Caki2 (cell line): Measurements from ENCODE around the gene DYNLT4. TPM values are rescaled to one million over a fixed set of nuclear protein-coding genes. Genes with fewer than 3 reads are reported as not detected.
"Not testable (repeated sequence)": the region's sequence is repeated elsewhere in the genome, so short reads cannot be mapped to it uniquely, and the experiment has no call there.

ENCODE experiments used
- DNase-seq: peaks from one replicate; pipeline ENCODE4 v3.0.0-alpha.2; 2015; ENCODE audit warnings: low read depth
- in situ Hi-C: cut with HindIII; loops from 2 replicates; pipeline ENCODE4 v1.10.0; 2016; ENCODE audit warnings: low sequenced_read_pairs, low pct_unique_long_range_greater_than_20kb, mixed read lengths
- total RNA-seq: library from RNA; depleted of rRNA; stranded (reverse); fragments of >200 nt; shearing (Covaris generic); gene quantifications from 2 replicates; pipeline ENCODE4 v1.2.3, GENCODE V29; 2014; ENCODE audit warnings: low replicate concordance

DYNLT4 gene
- total RNA-seq, 1 experiment from 2014 or later = not detected

GRCh38 chr1:44815926-44816325 lies 8.8 kb upstream of the DYNLT4 start:
- not testable (repeated sequence) for DNase-seq

DNA sequence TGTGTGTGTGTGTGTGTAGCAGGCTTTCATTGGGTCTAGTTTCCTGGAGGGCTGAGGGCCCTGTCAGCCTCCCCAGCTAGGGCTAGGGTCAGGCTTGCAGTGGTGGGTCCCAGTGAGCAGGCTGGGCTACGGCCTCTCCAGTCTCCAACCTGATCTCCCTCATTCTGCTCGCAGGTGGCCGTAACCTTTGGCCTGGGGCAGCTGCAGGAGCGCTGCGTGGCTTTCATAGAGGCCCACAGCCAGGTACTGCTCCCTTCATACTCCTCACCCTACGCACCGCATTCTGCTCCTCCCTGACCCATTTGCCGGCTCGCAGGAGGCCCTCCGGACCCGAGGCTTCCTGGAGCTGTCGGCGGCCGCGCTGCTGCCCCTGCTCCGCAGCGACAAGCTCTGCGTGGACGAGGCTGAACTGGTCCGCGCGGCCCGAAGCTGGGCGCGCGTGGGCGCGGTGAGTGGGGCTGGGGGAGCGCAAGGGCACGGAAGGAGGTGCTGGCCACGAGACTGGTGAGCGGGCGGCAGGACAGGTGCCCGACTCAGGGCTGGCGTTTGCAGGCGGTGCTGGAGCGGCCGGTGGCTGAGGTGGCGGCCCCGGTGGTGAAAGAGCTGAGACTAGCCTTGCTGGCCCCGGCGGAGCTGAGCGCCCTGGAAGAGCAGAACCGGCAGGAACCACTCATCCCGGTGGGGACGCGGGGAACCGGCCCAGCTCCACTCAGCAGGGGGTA lies 5.8 kb upstream of the DYNLT4 start:
- in situ Hi-C loops = no loop called here

More at GRCh38 chr1:44815926-44816325, 8.8 kb upstream of the DYNLT4 start:
- in situ Hi-C loops = not testable (repeated sequence)

GRCh38 chr1:44811234-44811633 lies 4.1 kb upstream of the DYNLT4 start:
- DNase-seq = no peak
- in situ Hi-C loops = no loop called here

More for the DNA sequence above, 5.8 kb upstream of the DYNLT4 start:
- no peak for DNase-seq

DNA sequence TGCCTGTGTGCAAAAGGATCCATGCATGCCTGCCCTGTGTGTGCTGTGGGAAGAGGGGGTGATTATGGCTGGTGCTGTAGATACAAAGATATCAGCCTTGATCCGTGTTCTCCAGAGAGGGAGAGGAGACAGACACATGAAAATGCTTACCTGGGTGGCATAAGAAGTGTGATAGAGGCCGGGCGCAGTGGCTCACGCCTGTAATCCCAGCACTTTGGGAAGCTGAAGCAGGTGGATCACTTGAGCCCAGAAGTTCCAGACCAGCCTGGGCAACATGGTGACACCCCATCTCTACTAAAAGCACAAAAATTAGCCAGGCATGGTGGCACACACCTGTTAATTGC lies 3.6 kb upstream of the DYNLT4 start:
- DNase-seq, in situ Hi-C loops: not testable (repeated sequence)

DNA sequence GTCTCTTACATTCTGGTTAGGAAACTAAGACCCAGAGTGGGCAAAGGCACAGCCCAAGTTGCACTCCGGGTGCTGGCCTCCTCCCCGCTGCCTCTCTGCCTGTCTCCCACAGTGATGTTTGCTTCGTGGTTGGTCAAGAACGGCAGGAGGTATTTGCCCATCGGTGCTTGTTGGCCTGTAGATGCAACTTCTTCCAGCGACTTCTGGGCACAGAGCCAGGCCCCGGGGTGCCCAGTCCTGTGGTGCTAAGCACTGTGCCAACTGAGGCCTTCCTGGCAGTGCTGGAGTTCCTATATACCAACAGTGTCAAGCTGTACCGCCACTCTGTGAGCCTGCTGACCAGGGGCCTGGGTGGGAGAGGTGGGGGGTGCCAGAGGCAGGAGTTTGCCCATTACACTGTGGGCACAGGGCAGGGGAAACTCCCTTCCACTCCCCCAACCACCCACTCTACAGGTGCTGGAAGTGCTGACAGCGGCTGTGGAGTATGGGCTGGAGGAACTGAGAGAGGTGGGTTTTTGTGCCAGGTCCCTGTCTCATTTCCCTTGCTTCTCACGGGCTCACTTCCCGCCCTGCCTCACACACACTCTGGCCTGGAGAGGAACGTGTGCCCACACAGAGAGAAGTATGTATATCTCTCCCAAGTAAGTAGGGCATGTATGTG lies 3.1 kb upstream of the DYNLT4 start:
- in situ Hi-C loops = no loop called here
- DNase-seq = no peak

DNA sequence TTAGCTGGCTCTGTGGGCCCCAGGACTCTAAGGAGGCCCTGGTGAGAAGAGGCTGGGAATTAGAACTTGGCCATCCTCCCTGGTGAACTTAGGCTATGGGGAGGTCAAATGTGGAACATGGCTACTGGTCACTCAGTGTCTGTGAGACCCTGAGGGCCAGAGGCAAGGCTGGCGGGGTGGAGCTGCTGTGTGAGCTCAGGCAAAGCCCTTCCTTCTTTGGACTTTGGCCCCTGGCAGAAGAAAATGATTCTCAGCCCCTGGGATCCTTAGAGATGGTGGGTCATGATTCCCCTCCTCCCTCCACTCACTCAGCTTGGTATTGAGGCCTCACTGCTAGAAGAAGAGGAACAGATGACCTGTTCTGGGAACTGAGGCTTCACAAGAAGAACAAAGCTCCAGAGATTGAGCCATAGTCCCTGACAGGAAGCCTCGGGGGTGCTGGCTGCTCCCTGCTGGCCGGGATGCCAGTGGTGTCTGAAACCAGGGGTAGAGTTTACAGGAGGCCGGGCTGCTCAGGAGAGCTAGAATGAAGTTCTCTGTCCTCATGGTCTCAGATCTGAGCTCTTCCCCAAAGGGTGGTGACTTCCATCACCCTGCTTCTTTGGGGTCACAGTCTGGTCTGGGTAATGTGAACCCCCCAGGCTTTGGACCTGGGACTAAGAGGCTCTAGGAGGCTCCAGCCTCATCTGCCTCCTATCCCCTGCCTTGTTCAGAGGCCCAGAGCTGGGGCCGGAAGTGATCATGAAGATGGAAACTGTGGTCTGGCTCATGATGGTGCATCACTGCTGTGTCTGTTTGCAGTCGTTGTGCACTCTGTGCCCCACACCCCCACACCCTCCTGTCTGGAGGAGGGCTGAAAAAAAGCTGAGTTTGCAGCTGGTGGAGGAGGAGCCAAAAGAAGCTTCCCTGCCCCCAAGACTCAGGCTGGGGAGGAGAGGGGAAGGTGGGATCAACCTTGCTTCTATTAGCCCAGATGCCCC lies 2.1 kb upstream of the DYNLT4 start:
- in situ Hi-C loops = no loop called here
- DNase-seq = peak; percentile 43

GRCh38 chr1:44808063-44808937 lies 1.1 kb upstream of the DYNLT4 start, which contains the start of gene BTBD19:
BTBD19 (plus strand) TSS chr1:44808523; CDS start chr1:44808821, 298 bp downstream.
- in situ Hi-C loops = no loop called here
- DNase-seq = peak; percentile 80

GRCh38 chr1:44807364-44808062 lies 362 bp upstream of the DYNLT4 start:
- in situ Hi-C loops = no loop called here
- DNase-seq = peak; percentile 99

DNA sequence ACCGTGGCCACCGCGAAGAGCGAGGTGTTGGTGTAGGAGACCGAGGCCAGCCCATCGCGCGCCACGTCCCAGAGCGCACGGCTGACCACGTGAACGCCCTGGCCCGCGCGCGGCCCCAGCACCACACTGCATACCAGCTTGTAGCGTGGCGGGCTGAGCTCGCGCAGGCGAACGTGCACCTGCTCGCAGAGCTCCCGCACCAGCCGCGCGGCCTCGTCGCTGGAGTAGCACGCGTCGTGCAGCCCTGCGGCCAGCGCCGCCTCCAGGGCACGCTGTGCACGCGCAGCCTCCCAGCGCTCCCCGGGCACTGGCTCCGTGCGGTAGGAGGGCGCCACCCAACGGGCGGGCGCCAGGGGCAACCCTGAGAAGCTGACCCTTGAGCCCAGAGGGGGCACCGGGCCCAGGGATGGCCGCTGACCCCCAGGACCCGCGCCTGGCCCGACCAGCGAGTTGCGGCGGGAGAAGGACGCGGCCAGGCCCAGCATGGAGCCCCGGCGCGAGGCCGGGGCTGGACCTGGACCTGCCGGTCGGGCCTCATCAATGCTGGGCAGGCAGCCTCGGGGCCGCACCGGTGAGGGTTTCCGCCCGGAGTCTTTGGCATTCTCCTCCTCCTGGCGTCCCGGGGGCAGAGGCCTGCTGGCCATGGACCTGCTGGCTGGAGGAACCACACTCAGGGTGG lies 987 bp downstream of the DYNLT4 start:
- no peak for DNase-seq
- in situ Hi-C loops = no loop called here

DNA sequence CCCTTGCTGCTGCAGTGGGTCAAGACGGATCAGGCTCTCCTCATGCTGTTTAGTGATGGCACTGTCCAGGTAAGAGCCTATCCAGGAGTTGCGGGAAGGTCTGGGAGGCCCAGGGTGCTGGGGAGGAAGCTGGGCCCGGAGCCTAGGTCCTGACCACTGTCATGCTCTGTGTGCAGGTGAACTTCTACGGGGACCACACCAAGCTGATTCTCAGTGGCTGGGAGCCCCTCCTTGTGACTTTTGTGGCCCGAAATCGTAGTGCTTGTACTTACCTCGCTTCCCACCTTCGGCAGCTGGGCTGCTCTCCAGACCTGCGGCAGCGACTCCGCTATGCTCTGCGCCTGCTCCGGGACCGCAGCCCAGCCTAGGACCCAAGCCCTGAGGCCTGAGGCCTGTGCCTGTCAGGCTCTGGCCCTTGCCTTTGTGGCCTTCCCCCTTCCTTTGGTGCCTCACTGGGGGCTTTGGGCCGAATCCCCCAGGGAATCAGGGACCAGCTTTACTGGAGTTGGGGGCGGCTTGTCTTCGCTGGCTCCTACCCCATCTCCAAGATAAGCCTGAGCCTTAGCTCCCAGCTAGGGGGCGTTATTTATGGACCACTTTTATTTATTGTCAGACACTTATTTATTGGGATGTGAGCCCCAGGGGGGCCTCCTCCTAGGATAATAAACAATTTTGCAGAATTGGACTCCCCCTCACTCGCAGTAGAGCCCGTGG lies 1.7 kb downstream of the DYNLT4 start:
- DNase-seq = no peak
- in situ Hi-C loops = no loop called here

- DNase-seq = no peak
Observed at GRCh38 chr1:44803312-44804095, 3.6 kb downstream of the DYNLT4 start.

DNA sequence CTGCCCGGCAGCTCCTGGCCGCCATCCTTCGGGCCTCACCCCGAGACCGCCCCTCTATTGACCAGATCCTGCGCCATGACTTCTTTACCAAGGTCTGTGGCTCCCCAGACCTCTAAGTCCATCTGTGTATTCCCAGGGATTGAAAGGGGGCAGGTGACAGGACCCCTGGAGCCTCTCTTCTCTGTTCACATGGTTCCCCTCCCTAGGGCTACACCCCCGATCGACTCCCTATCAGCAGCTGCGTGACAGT lies 4.2 kb downstream of the DYNLT4 start:
- in situ Hi-C loops = no loop called here

More at GRCh38 chr1:44803312-44804095, 3.6 kb downstream of the DYNLT4 start:
- in situ Hi-C loops = no loop called here

DNA sequence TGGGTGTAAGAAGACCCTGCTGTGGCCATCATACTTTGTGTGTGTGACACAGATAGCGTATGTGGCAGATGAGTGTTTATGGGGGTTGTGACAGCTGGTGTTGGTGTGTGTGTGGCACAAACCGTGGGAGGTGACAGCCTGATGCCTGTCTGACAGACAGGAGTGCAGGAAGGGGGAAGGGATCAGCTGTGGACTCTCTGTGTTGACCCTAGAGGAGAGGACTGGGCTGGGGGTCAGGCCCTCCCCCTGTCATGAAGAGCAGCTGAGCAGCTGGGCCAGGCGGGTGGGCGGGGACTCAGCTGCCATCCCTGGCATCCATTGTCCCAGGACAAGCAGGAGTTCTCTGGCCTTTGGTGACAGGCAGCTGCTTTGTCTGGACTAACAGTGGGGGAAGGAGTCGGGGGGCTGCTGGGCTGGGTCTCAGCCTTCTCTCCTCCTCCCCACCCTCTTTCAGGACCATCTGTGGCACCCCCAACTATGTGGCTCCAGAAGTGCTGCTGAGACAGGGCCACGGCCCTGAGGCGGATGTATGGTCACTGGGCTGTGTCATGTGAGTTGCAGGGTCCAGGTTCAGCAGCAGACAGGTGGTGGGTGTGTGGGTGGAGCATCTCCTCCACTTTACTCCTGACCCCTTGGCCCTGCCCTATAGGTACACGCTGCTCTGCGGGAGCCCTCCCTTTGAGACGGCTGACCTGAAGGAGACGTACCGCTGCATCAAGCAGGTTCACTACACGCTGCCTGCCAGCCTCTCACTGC lies 4.7 kb downstream of the DYNLT4 start:
- in situ Hi-C loops = no loop called here
- DNase-seq = no peak

More for the DNA sequence above, 4.2 kb downstream of the DYNLT4 start:
- DNase-seq = no peak

GRCh38 chr1:44801491-44802305 lies 5.5 kb downstream of the DYNLT4 start:
- DNase-seq = no peak
- in situ Hi-C loops = no loop called here
